HL-60 (cell line): ENCODE results near the gene SREK1IP1.

ENCODE experiments used
- GABPA ChIP-seq: IDR thresholded peaks from 2 replicates; pipeline ENCODE4 v1.6.1; 2012; ENCODE audit warnings: low read depth
- POLR2AphosphoS5 ChIP-seq: IDR thresholded peaks from 2 replicates; pipeline ENCODE4 v1.6.1; 2012; ENCODE audit warnings: low read depth
- SPI1 ChIP-seq: IDR thresholded peaks from 2 replicates; pipeline ENCODE4 v1.6.1; 2012; ENCODE audit warnings: low read depth, mild to moderate bottlenecking, borderline replicate concordance
- TF ChIP-seq, protein P1 (sequence below): IDR thresholded peaks from one replicate; pipeline ENCODE4 v1.5.1; 2011; ENCODE audit warnings: low read length, control low read depth, inconsistent platforms; ENCODE audit not compliant: insufficient read depth
- TF ChIP-seq, protein P2 (sequence below): IDR thresholded peaks from 2 replicates; pipeline ENCODE4 v1.6.1; 2012; ENCODE audit warnings: low read depth; ENCODE audit not compliant: insufficient replicate concordance

DNA sequence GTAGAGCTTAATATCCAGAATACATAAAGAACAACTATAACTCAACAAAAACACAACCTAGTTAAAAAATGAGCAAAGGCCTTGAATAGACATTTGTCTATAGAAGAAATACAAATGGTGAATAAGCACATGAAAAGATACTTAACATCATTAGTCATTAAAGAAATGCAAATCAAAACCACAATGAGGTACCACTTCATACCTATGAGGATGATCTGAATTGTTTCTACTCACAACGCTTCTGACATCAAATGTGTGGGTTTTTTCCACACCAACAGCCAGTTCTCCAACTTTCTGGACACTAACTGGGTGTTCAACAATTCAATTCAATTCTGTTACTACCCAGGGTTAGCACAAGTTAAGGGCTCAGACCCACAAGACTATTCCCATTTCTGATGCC, 22.0 kb downstream of the SREK1IP1 start:
- TF ChIP-seq, protein P1, sequence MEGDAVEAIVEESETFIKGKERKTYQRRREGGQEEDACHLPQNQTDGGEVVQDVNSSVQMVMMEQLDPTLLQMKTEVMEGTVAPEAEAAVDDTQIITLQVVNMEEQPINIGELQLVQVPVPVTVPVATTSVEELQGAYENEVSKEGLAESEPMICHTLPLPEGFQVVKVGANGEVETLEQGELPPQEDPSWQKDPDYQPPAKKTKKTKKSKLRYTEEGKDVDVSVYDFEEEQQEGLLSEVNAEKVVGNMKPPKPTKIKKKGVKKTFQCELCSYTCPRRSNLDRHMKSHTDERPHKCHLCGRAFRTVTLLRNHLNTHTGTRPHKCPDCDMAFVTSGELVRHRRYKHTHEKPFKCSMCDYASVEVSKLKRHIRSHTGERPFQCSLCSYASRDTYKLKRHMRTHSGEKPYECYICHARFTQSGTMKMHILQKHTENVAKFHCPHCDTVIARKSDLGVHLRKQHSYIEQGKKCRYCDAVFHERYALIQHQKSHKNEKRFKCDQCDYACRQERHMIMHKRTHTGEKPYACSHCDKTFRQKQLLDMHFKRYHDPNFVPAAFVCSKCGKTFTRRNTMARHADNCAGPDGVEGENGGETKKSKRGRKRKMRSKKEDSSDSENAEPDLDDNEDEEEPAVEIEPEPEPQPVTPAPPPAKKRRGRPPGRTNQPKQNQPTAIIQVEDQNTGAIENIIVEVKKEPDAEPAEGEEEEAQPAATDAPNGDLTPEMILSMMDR: no peak
- TF ChIP-seq, protein P2, sequence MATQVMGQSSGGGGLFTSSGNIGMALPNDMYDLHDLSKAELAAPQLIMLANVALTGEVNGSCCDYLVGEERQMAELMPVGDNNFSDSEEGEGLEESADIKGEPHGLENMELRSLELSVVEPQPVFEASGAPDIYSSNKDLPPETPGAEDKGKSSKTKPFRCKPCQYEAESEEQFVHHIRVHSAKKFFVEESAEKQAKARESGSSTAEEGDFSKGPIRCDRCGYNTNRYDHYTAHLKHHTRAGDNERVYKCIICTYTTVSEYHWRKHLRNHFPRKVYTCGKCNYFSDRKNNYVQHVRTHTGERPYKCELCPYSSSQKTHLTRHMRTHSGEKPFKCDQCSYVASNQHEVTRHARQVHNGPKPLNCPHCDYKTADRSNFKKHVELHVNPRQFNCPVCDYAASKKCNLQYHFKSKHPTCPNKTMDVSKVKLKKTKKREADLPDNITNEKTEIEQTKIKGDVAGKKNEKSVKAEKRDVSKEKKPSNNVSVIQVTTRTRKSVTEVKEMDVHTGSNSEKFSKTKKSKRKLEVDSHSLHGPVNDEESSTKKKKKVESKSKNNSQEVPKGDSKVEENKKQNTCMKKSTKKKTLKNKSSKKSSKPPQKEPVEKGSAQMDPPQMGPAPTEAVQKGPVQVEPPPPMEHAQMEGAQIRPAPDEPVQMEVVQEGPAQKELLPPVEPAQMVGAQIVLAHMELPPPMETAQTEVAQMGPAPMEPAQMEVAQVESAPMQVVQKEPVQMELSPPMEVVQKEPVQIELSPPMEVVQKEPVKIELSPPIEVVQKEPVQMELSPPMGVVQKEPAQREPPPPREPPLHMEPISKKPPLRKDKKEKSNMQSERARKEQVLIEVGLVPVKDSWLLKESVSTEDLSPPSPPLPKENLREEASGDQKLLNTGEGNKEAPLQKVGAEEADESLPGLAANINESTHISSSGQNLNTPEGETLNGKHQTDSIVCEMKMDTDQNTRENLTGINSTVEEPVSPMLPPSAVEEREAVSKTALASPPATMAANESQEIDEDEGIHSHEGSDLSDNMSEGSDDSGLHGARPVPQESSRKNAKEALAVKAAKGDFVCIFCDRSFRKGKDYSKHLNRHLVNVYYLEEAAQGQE: no peak
- TF ChIP-seq GABPA: no peak
- no peak for TF ChIP-seq POLR2AphosphoS5
- TF ChIP-seq SPI1: no peak
